NCI-H146 (cell line): ENCODE data around the gene POLR2M.
A peak's percentile ranks its signal among the peaks of the same experiment; 100 is the strongest.

Experiments used
- DNase-seq: peaks from one replicate; lab custom pipeline; 2025; lab: John Stamatoyannopoulos, UW

POLR2M gene

DNA sequence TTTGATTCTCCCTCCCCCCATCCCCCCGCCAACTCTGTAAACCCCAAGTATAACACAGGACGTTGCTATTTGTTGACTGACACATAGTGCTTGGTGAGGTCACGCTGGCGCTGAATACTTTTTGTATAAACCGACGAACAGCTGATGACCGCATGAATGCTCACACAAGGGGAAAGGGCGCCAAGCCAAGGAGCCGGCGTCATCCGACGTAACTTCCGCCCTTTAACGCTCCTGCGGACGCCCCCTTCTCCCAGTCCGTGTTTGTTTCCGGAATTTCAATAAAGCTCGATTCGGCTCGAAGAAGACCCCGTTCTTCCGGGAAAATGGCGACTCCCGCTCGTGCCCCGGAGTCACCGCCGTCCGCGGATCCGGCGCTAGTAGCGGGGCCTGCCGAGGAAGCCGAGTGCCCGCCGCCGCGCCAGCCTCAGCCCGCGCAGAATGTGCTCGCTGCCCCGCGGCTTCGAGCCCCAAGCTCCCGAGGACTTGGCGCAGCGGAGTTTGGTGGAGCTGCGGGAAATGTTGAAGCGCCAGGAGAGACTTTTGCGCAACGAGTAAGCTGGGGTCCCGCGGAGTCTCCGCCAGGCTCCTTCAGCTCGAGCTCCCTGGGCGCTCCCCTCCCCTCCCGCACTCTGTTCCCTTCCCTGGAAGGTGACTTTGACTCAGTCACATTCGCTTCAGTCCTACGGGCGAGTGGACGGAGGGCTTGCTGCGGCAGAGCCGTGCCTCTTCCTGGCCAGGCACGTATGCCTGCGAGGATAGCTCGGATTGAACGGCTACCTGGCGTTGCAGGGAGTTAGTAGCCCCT is at the start of gene POLR2M:
Gene POLR2M, plus strand, starts transcription at position 310 of the 805 bp plus-strand sequence. Its CDS starts 129 bp downstream, at position 439.
- DNase-seq, result peak; percentile 92

DNA sequence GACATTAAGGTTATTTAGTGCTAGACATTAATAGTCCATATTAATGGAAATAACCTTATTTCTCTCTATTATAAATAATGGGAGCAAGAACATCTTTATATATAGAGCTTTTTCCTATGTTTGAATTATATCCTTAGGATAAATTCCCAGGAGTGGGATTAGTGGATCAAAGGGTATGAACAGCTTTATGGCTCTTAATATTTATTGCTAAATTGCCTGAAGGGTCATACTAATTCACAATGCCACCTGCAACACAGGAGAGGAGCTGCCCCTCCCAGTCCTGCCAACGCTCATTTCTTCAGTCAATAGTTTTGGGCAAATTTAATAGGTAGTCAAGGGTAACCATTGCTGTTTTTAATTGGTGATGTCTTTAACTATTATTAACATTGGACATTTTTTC is 48.9 kb upstream of the POLR2M start:
- no peak for DNase-seq

DNA sequence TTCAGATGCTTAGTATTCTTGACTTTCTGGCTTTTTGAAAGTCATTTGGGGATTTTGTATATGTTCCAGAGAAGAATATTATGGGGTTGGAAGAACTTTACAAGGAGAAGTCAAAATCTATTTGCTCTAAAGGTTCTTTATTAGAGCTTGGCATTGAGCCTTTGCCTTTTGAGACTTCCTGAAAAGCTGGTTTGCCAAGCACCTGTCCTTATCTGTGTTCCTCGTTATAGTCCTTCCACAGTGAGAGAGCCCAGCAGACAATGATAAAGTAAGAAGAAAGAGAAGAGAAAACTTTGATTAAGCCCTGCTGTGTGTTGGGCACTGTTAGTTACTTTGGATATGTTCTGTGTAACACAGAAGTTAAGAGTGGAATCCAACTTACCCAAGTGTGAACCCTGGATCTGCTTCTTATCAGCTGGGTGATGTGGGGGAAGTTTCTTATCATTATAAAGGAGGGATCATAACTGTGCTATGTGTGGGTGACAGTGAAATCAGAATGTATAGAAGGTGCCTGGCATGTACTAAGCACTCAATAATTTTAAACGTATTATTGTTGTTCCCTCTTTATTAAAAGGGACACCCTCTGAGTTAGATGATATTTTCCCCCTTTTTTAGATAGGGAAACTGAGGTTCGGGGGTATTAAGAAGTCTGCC is 44.3 kb upstream of the POLR2M start:
- no peak for DNase-seq

DNA sequence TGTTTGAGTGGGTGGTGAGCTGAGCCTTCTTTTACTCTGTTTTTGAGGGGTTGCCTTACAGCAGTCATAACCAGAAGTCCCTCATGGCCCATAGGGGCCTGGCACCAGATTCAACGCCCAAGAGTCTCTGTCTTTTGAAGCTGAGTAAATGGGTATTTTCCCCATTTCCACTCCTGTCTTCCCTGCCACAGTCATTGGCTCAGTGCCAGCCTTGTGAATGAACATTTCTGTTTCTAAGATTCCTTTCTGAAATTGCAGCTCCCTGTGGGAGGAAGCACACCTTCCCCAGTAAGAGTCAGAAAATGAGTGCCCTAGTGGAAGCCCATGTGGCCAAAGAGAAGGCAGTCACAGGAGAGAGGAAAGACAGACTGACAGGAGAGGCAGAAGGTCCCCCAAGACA is 43.7 kb upstream of the POLR2M start:
- DNase-seq, result no peak

DNA sequence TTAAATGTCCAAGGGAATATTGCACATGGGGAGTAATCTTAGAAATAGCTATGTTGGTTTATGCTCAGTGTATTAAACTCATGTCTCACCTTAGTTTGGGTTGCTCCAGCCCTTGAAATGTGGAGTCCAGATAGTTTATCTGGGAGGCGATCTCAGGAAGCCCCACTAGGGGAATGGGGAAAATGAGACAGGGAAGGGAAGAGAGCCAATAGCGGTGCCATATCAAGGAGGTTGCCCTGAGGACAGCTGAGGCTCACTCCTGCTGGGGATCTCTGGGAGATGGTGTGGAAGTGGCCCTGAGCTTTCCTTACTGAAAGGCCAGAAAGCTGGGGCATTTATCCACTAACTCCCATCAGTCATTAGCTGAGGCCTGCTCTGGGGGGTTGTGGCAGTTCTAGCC is 43.3 kb upstream of the POLR2M start:
- no peak for DNase-seq

DNA sequence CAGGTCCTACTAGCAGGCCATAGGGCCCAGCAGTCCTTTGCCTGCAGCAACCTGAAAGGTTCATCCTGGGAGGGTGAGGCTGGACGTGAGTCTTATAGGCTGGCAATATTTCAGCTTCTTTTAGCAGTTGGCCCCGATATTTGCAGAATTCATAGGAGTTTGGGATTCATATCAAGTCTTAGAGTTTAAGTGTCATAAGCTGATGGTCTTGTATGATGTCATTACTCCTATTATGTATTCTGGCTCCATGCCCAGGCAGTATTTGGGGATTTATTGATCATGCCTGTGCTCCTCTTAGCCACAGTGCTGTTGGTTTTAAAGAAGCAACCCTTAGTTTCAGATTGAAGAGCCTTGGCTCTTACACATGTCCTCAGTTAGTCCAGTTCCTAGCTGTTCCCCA is 41.3 kb upstream of the POLR2M start:
- no peak for DNase-seq

DNA sequence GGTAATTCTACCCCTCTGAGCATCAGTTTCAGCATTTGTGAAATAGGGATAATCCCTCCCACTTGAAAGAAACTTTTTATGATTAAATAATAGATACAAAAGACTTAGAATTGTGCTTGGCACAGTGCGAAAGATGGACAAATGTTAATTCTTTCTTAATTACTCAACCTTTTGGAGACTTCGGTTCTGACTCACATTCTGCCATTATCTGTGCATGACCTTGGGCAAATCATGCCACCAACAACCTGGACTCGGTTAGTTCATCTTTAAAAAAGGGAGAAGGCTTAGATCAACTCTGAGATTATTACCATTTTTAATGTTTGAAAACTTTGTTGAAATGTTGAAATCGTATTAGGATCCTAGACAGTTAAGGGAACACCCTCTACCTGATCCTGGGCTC is 40.6 kb upstream of the POLR2M start:
- no peak for DNase-seq

DNA sequence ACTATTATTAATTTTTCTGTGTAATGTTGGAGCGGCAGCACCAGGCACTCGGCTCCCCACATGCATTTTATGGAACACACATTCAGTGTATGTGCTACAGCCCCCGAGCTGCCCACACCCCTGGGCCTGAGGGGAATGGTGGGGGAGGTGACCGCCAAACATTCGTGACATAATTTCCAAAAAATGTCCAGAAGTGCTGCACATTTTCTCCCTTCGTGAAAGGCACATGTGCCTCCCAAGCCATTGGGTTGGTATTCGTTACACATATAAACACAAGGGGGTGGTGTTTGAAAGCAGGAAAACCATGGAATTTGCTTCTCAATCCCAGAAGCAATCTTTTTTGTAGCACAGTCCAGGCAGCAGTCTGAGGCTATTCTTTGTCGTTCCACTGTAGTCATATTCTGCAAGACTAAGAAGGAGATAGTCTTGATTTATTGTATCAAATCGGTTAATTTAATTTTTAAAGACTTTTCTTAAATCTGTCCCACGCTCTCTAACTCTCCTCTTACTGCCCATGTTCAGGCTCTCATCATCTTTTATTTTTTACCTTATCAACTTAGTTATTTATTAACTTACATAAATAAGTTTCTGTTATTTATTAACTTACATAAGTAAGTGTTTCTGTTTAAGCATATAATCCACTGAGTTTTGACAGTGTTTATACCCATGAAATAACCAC is 39.2 kb upstream of the POLR2M start:
- DNase-seq, result no peak

DNA sequence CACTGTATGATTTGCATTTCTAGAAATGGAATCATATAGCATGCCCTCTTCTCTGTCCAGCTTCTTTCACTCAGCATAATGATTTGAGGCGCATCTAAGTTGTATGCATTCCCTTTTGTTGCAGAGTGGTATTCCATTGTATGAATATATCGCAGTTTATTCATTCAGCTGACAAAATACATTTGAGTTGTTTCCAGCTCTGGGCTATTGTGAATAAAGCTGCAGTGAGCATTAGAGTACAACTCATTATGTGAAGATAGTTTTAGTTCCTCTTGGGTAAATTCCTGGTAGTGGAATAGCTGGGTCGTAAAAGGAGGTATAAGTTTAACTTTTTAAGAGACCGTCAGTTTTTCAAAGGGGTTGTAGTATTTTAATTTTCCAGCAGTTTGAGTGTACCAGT is 38.5 kb upstream of the POLR2M start:
- DNase-seq, result no peak

DNA sequence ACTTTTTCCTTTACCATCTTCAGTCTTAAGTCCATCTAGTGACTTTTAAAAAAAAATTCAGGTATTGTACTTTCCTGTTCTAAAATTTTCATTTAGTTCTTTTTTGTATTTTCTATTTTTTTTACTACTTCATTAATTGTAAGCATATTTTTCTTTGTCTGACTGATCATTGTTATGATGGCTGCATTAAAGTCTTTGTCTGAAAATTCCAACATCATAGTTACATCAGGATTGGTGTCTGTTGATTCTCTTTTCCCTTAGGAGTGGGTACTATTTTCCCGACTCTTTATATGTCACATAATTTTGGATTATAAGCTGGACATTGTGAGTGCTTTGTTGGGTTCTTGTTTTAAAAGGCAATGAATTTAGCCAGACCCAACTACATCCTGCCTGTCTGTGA is 34.9 kb upstream of the POLR2M start:
- DNase-seq, result no peak

DNA sequence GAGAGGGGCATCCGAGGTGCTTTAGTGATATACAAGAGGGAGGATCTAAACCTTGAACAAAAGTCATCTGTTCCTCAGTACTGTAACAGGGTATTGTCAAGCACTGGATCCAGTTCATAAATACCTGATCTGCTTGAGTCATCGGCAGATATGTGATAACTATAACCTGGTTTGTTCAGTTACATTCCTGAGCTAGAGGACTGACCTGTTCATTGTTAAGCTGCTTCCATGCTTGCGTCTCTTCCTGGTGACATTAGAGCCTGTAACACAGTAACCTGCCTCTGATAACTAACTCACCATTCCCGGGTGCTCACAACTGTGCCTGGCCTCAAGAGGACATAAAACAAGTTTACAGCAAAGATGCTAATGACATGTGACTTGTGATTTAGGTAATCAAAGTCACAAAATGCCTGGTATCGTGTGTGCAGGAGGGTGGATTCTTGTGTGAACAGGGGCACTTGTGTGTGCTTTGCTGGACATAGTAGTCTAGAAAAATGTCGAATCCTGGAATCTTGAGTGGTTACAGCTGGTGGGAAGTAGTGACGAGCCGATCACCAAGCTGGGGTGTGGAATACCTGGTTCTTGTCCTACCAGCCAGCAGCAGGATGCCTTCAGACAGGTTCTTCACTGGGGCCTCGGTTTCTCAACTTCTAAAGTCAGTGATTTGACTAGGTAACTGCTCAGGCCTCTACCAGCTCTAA is 30.9 kb upstream of the POLR2M start:
- DNase-seq, result no peak

DNA sequence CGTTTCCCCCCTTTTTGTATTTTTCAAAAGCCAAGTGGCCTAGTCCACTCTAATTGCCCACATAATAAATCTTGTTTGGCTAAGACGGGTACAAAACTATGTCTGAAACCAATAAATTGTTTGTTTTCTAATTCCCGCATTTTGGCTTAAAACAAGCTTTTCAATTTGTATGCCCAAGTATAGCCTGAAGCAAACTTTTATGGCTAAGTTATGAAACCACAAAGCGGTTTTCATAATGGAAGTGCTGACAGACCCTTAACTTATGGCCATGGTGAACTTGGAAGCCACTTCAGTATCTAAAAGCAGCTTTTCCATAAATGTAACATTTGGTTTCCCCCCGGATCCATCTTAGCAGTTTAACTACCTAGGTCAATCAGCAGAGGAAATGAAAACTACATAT is 29.9 kb upstream of the POLR2M start:
- DNase-seq, result no peak

DNA sequence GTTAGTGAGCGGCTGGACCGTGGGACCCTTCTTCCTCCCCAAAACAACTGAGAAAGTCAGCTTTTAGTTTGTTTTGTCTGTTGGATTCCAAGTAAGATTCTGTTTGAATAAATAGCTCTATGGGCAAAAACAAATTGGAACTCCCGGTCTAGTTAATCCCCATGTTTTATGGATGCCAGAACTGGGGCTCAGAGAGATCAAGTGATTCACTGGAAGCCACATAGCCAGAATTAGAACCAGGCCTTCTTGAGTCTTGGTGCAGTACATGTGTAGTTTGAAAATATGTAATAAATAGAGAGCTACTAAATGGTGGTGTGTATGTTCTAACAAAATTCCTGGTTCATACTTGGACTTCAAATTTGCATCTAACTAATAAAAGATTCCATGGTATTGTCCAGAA is 29.3 kb upstream of the POLR2M start:
- DNase-seq, result no peak

DNA sequence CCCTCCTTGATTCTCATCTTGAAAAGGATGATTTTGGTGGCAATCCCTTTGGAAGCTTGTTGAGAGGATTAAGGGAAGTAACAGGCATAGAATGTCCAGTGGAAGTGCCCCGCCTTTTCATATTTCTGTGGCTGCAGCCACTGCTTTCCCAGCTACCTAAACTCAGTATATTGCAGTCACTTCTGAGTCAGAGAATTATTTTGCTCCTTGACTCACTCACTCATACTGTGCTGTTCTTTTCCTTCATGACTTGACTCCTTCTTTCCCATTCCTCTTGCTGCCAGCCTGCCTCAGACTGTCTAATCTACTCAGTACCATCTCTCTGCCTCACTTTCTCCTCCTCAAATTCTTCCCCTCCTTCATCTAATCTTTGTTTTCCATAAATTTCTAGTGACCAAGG is 26.5 kb upstream of the POLR2M start:
- no peak for DNase-seq

DNA sequence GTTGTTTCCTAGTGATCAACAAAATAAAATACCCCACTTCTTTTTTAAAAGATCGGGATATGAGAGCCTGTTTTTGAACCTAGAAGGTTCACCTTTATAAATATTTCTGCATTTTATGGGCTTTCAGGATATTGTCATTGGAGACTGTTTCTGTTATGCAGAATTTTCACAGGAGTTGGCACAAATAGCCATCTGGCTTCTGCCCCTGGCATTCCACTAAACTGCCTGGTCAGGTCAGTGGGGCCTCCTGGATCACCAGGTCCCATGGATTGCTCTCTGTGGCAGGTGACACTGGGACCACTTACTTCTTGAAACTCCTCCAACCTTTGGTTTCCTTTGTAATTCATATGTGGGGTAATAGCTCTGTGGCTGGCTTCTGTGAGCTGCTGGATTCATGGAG is 25.5 kb upstream of the POLR2M start:
- no peak for DNase-seq

DNA sequence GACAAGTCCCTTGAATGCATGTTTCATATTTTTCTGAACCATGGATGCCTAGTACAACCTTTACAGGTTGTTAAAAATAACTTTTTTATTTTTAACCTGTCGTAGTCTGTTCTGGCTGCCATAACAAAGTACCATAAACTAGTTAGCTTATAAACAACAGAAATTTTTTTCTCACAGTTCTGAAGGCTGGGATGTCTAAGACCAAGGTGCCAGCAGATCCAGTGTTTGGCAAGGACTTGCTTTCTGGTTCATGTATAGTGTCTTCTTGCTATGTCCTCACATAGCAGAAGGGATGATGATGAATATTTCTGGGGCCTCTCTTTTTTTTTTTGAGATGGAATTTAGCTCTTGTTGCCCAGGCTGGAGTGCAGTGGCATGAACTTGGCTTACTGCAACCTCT is 23.0 kb upstream of the POLR2M start:
- no peak for DNase-seq

DNA sequence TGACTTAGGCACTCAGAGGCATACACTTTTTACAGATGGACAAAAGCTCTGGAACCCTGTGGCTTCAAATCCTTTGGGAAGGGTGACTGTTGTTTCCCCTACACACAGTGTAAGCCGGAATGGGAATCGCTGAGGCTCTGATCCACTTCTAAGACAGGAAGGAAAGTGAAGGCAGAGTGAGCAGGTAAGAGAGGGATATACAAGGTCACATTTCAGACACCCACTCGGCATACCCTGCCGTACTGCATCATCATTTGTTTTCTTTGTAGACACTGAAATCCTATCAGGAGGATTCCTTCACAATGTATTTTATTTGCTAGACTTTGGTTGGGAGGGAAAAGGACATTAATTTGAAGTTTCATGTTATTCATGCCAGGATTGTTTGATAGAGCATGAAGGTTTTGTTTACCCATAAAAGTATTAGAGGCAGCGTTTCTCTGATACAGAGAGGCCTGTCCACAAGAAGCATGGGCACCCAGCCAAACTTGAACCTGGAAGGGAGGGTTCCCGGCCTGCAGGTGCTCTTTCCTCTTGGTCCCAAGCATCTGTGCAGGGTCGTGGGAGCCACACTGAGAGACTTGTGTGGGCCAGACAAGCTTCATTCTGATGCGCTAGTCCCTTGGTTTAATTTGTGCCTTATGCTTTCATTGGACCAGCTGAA is 21.9 kb upstream of the POLR2M start:
- no peak for DNase-seq

DNA sequence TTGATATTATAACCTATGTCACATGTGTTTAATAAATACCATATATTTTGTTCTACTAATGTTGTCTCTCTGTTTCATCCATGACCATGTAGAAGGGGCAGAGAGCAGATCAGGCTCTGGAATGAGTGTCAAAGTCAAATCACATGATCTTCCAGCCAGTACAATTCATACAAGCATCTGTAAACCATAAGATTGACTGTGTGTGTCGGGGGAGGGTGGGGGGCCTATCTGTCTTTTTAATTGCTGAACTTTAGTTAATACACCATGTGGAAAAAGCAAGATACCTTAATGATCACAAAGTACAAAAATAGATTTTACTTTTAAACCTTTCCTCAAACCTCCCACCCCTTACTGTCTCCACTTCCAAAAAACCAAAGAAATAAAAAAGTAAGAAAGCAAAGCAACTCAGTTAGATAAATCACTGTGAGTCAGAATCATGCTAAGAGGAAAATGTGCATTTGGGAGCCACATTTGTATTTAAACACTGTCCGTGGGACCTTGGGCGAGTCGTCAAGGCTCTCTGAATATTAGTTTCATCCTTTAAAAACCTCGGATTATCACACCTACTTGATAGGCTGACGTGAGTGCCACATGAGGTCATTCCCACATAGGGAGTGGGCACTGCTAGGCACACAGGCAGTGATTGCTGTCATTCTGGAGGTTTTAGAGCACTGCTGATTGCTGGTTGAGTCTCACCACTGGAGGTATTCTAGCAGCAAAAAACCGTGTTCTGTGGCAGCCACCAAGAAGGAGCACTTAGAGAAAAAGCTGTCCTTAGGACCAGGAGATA is 21.0 kb upstream of the POLR2M start:
- DNase-seq, result no peak

DNA sequence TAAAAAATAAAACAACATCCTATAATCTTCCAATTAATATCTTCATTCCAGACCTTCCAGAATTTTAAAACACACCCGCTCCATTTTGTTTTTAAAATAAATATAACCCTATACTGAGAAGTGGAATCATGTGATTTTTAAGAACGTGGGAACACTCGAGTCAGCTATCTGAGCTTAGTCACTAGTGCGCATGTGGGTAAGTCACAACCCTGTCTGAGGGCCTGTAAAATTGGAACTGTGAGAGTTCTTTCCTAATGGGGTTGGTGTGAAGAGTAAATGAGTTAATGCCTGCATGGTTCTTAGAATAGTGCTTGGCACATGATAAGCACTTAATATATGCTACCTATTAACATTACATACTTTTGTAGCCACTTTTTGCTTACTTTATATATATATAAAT is 19.9 kb upstream of the POLR2M start:
- DNase-seq, result no peak

DNA sequence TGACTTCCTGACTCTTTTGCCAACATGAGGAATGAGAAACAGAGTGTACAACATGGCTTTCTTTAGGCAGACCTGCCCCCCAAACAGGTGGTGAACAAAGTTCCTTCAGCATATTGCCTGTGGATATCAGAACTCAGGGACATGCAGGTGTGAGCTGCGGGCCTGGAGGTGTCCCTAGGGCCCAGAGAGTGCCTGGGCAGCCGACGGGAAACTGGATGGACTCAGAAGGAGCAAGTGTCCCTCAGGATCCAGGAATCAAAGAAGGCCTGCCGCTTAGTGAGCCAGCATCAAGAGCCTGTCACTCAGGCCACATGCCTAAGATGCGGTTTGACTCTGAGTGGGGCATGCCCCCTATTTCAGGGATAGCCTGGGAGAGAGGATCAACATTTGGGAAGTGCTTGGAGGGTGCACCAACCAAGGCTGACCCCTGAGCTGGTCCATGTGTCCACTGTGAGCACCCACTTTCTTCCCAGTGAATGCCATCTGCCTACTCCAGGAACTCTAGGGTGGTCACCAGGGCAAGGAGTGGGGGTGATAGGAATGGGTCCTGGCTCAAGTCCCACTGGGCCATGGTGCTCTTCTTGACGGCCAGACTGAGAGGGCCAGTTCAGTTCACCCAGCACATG is 16.1 kb upstream of the POLR2M start:
- no peak for DNase-seq

DNA sequence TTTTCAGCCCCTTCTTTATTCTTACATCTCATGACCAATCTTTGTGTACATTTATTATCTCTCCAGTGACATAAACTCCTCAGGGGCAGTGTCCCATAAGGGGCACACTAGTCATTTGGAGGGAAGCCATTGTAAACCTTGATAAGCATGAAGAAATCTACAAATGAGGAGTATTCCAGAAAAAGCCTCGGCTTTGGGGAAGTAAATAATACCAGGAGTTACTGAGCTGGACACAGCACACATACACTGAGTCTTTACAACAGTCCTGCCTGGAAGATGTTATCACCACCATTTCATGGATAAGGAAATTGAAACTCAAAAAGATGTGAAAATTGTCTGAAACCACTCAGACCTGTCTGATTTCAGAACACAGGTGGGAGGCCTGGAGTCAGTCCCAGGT is 15.4 kb upstream of the POLR2M start:
- no peak for DNase-seq
